Cardiac muscle cell (in vitro differentiated cells and primary cell): ENCODE data around the gene LUZP2. TPM values are rescaled to one million over a fixed set of nuclear protein-coding genes. Genes with fewer than 3 reads are reported as not detected.

Experiments
- DNase-seq, 2 donors: peaks; one replicate each; pipeline versions ENCODE4 v3.0.0 to v3.0.0-alpha.2; 2010 to 2017; ENCODE audit warnings: low read depth in 1 of 2, low spot score in 1 of 2
- H3K27ac ChIP-seq: fragments of 200-600 bp; sonication (generic); 2 replicates; pipeline ENCODE4 v1.5.1; 2016
- H3K27me3 ChIP-seq: fragments of 200-600 bp; sonication (generic); 2 replicates; pipeline ENCODE4 v1.6.0; 2016; ENCODE audit warnings: control low read depth
- H3K36me3 ChIP-seq: fragments of 200-600 bp; sonication (generic); 2 replicates; pipeline ENCODE4 v1.5.1; 2016; ENCODE audit warnings: control low read depth
- H3K4me1 ChIP-seq: fragments of 200-600 bp; sonication (generic); 2 replicates; pipeline ENCODE4 v1.8.1; 2017; ENCODE audit warnings: low read depth, mild to moderate bottlenecking, mixed run types
- H3K4me3 ChIP-seq: fragments of 200-600 bp; sonication (generic); 2 replicates; pipeline ENCODE4 v1.5.1; 2016; ENCODE audit warnings: mild to moderate bottlenecking
- H3K9me3 ChIP-seq: fragments of 200-600 bp; sonication (generic); 2 replicates; pipeline ENCODE4 v1.5.1; 2017; ENCODE audit warnings: low read depth, mild to moderate bottlenecking, control low read depth
- CTCF ChIP-seq: IDR thresholded peaks from 2 replicates; pipeline ENCODE4 v1.5.1; 2012; ENCODE audit warnings: low read depth, mild to moderate bottlenecking, low read length
- polyA plus RNA-seq: library from polyadenylated mRNA; unstranded; fragments of >200 nt; fragmentation: Nextera tagmentation; extraction: Ambion mirVana; gene quantifications from 2 replicates; pipeline ENCODE4 v1.2.1, GENCODE V29; 2016
- total RNA-seq: library from RNA; depleted of rRNA; stranded (reverse); fragments of >200 nt; gene quantifications from 2 replicates; pipeline ENCODE4 v1.2.3, GENCODE V29; 2016

Gene LUZP2
- total and polyA plus RNA-seq, 2 experiments from 2014 or later: not detected

- no peak for TF ChIP-seq CTCF
- Histone ChIP-seq H3K9me3 (no peaks in the 10 kb centered on the region), H3K4me1 (peaks cover 3% of the 10 kb centered on the region), H3K36me3 (no peaks in the 10 kb centered on the region), H3K27ac (peak overlapping the region; percentile 26), H3K27me3 (no peaks in the 10 kb centered on the region), H3K4me3 (no peak overlapping the region)
- peak in 1 of 2 donors; percentile 26 for DNase-seq
These were observed 138.9 kb downstream of the LUZP2 start for GRCh38 chr11:24635588-24636290.

DNA sequence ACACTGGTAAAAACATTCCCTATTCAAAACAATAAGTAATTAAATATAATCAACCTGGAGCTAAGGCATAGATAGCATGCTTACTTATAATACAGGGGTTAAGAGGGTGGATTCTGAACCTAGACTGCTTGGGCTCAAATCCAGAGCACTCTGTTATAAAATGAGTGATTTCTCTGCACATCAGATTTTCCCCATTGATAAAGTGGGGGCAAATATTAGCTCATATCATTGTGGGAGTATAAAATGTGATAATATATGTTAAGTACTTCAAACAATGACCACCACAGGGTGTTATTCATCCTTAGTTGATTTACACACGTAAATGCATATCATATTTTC, 139.4 kb downstream of the LUZP2 start:
- H3K4me3 ChIP-seq: no peak overlapping the region
- H3K27ac ChIP-seq: no peak overlapping the region
- H3K27me3 ChIP-seq: no peaks in the 10 kb centered on the region
- no peaks in the 10 kb centered on the region for H3K36me3 ChIP-seq
- H3K4me1 ChIP-seq: peaks cover 3% of the 10 kb centered on the region
- no peaks in the 10 kb centered on the region for H3K9me3 ChIP-seq
- no peak for TF ChIP-seq CTCF
- DNase-seq: no peak

DNA sequence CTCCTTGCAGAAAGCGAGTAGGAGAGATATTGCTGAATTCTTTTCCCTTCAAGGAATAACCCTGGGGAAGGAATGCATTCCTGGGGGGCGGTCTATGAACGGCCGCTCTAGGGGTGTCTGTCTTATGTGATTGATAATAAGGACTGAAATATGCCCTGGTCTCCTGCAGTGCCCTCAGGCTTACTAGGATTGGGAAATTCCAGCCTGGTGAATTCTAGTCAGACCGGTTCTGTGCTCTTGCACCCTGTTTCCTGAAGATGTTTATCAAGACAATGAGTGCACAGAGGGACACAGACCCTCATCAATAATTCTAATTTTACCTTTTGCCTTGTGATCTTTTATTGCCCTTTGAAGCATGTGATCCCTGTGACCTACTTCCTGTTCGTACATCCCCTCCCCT, 140.7 kb downstream of the LUZP2 start:
- H3K27ac ChIP-seq: no peak overlapping the region
- H3K4me1 ChIP-seq: peaks cover 3% of the 10 kb centered on the region
- no peaks in the 10 kb centered on the region for H3K36me3 ChIP-seq
- no peak overlapping the region for H3K4me3 ChIP-seq
- H3K27me3 ChIP-seq: no peaks in the 10 kb centered on the region
- DNase-seq: no peak
- no peak for TF ChIP-seq CTCF
- no peaks in the 10 kb centered on the region for H3K9me3 ChIP-seq

- no peak for DNase-seq
- H3K36me3 ChIP-seq: no peaks in the 10 kb centered on the region
- no peaks in the 10 kb centered on the region for H3K4me1 ChIP-seq
- TF ChIP-seq CTCF: no peak
- H3K9me3 ChIP-seq: no peaks in the 10 kb centered on the region
- no peak overlapping the region for H3K4me3 ChIP-seq
- H3K27ac ChIP-seq: no peak overlapping the region
- H3K27me3 ChIP-seq: no peaks in the 10 kb centered on the region
These were observed 145.8 kb downstream of the LUZP2 start for GRCh38 chr11:24642648-24643047.

- Histone ChIP-seq H3K9me3 (no peaks in the 10 kb centered on the region), H3K4me3 (no peak overlapping the region), H3K27me3 (no peaks in the 10 kb centered on the region), H3K4me1 (no peaks in the 10 kb centered on the region), H3K27ac (no peak overlapping the region), H3K36me3 (no peaks in the 10 kb centered on the region)
- DNase-seq: no peak
- TF ChIP-seq CTCF: no peak
These were observed 148.7 kb downstream of the LUZP2 start for GRCh38 chr11:24645563-24645962.
